Measurements from ENCODE around the gene KRTAP4-8.
"Not testable (repeated sequence)": the region's sequence is repeated elsewhere in the genome, so short reads cannot be mapped to it uniquely, and the experiment has no call there.

The KRTAP4-8 gene

DNA sequence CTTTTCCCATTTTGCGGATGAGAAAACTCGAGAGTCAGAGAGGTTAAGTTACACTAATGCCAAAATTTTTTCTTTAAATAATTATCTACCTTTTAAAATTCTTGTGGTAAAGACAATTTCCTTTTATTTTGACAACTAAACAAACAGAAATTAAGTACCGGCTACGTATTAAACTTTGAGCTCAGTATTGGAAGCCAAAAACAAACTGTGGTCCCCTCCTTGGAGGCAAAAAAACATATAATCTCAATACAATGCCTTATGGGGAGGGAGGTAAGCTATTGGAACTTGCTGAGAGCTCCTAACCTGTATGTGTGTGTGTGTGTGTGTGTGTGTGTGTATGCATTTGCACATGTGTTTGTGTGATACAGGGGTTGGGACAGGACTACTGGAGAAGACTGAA lies 34.5 kb downstream of the KRTAP4-8 start:
- no peak for DNase-seq

DNA sequence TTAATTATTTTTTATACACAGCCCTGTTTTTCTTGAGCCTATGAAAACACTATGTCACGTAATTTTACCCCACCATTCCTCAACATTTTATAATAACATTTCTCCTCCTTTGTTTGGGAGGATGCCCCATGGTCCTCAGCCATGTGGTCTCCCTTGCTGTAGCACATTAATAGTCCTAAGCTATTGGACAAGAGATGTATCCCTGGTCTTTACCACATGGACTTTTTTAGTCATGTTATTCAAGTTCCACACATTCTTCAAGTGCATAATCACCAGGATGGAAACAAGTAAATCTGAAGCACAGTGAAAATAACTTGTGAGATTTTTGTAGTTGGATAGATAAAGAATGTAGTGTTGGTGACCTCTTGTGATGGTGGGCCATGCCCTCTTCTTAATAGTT lies 36.0 kb downstream of the KRTAP4-8 start:
- DNase-seq: no peak

DNA sequence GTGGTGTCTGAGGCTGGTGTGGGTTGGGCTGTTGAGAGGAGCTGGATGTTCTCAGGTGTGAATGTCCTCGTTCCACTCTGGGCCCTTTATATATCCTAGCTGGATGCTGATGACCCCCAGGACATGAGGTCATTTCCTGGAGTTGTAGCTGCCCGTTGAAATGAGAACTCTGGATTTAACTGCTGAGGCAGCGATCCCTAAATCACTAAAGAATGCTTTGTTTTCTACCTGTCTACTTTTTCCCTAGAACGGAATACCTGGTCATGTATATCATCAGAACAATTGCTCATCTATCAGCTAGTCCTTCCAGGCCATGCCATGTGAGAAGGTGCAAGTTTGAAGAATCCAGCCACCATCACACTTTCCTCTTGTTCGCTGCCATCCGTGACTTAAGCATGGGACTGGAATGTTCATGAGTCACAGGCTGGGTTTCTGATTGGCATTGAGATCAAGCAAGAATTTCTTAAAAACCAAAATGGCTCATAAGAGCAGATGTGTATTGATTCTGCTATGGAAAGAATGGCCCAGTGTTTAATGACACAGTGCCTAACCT lies 37.8 kb downstream of the KRTAP4-8 start, which contains the start of gene KRTAP2-3:
Gene KRTAP2-3 (minus strand): TSS at position 63 of the 553 bp plus-strand sequence. CDS start 64 bp downstream, outside the sequence.
- no peak for DNase-seq

DNA sequence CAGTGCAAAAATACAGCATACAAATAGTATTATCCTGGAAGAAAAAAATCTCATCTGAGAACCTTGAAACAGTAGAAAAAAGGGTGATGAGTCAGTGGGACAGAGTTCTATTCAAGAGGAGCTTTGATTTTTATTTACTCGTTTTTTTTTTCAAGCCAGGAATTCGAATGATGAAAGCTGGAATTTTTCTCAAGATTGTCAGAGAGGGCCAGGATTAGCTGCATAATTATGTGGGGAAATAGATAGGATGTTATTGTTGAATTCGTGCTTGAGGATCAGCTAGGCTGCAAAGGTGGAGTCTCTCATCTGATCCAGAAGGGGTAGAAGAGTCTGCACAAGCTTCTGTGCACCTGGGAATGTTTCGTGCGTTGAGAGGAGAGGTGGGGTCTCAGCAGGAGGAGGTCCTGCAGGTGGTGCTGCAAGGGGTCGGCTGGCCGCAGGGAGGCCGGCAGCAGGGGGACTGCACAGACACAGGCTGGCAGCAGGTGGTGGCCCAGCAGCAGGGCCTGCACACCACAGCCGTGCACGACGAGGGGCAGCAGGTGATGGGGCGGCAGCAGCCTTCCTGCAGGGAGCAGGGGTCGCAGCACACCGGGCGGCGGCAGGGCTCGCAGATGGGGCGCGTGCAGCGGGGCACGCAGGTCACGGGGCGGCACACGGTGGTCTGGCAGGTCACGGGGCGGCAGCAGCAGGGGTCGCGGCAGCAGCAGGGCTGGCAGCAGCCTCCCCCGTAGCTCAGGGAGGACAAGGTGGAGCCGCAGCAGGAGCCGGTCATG lies 38.5 kb downstream of the KRTAP4-8 start:
- not testable (repeated sequence) for DNase-seq

DNA sequence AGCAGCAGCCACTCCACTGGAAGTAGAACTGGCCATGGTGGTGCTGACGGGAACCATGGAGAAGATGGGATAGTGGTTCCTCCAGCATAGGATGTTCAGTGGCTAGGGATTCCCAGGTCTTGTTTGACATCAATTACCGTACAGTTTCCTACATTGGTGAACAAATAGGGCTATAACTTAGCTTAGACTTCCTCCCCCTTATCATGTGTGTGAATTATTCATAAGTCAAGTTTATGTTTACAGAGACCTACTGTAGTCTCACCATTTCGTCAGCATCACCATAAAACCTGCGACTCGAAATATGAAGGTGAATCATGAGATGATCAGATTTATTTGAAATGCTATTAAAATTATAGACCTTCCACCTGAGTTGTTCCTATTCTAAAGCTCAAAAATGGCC lies 39.2 kb downstream of the KRTAP4-8 start:
- no peak for DNase-seq

DNA sequence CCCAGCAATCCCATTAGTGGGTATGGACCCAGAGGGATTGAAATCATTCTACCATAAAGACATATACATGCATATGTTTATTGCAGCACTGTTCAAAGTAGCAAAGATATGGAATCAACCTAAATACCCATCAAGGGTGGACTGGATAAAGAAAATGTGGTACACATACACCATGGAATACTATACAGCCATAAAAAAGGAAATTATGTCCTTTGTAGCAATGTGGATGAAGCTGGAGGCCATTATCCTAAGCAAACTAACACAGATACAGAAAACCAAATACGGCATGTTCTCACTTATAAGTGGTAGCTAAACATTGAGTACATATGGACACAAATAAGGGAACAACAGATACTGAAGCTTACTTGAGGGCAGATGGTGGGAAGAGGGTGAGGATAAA lies 40.4 kb downstream of the KRTAP4-8 start:
- no peak for DNase-seq

DNA sequence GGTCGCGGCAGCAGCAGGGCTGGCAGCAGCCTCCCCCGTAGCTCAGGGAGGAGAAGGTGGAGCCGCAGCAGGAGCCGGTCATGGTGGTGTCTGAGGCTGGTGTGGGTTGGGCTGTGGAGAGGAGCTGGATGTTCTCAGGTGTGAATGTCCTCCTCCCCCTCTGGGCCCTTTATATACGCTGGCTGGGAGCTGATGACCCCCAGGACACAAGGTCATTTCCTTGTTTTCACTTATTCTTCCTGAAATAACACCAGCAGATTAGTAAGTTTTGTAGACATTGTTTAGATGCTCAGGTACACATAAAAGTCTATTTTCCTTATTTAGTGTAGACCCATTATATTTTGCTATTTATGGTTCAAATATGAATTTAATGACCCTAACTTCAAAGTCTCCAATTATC lies 42.8 kb downstream of the KRTAP4-8 start, which contains the start of gene KRTAP2-2:
Gene KRTAP2-2 (minus strand): TSS at position 101 of the 400 bp plus-strand sequence. CDS start 19 bp downstream, at position 82.
- not testable (repeated sequence) for DNase-seq

DNA sequence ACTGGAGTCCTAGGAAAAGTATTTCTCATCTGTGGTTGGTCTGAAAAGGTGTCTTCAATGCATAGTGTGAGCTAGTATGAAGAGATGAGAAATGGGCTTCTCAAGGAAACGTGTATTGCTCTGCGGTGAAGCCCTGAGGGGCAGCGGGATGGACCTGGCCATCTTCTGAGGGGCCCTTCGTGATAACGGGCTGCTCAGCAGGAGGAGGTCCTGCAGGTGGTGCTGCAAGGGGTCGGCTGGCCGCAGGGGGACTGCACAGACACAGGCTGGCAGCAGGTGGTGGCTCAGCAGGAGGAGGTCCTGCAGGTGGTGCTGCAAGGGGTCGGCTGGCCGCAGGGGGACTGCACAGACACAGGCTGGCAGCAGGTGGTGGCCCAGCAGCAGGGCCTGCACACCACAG lies 43.4 kb downstream of the KRTAP4-8 start:
- DNase-seq: not testable (repeated sequence)

DNA sequence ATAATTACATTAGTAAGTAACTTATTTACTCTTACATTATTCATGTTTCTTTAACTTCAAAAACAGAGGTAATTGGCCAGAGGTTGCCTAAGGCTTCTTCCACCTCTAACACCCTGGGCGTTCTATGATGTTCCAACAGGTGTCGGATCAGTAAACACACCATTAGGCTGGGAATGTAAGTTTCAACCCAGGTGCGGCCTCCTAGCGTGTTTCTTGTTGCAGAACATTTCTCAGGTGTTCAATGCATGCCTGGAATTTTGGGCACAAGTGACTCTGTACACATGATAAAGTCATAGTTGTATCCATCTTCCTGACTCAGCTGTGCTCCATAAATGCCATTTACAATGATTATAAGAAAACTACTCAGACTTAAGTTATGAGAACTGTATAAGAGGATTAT lies 43.9 kb downstream of the KRTAP4-8 start:
- no peak for DNase-seq

DNA sequence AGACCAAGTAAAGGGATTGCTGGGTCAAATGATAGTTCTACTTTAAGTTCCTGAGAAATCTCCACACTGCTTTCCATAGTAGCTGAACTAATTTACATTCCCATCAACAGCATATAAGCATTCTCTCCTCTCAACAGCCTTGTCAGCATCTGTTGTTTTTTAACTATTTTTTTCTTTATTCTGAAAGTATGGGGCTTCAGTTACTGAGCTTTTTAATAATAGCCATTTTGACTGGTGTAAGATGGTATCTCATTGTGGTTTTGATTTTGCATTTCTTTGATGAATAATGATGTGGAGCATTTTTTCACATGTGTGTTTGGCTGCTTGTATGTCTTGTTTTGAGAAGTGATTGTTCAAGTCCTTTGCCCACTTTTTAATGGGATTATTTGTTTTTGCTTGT lies 45.4 kb downstream of the KRTAP4-8 start:
- DNase-seq: no peak

DNA sequence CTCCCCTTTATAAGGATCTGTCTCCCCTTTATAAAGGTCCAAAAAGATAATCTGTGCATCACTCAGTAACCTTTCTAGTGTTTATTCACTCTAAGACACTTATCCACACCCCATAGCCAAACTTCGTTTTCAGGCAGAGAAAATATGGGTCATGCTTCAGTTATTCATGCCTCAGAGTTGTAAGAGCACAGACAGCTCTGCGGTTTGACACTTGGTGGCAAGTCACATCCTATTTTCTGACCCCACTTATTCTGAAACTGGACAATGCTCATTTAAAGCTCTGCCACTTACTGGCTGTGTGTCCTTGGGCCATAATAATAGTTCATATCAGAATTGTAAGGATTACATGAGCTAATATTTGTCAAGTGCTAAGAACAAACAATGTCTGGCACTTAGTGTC lies 48.8 kb downstream of the KRTAP4-8 start:
- no peak for DNase-seq

DNA sequence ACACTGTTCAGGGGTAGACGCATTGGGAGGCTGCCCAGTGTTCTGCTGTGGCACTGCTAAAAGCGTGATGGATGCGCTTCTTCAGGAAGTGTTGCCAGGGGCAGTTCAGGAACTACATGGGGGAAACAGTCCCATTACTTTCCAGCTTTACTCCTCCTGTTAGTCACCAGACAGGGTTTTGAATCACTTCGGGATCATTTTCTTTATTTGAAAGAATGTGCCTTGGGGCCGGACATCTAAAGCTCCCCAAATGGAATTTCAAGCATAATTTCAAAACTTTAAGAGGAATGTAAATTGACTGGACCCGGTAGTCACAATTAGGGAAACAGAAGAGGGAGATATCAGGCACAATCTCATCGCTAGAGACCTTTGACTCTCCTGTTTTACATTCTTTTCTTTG lies 49.5 kb downstream of the KRTAP4-8 start:
- DNase-seq: no peak

Data from retina (tissue), 1 donor.